IPS DF 6.9 (cell line): ENCODE measurements around the gene KIF6.

Experiments used
- DNase-seq: peaks from one replicate; pipeline ENCODE4 v3.0.0-alpha.2; 2013; ENCODE audit warnings: low read depth, low spot score
- H3K27ac ChIP-seq: one replicate; pipeline ENCODE4 v1.5.1; 2013; ENCODE audit warnings: low read length, control low read depth
- H3K27me3 ChIP-seq: 2 replicates; pipeline ENCODE4 v1.6.1; 2013; ENCODE audit warnings: mild to moderate bottlenecking, low read length; ENCODE audit not compliant: control insufficient read depth, insufficient read depth
- H3K36me3 ChIP-seq: 2 replicates; pipeline ENCODE4 v1.6.1; 2013; ENCODE audit warnings: low read length; ENCODE audit not compliant: control insufficient read depth, insufficient read depth
- H3K4me1 ChIP-seq: 2 replicates; pipeline ENCODE4 v1.6.1; 2013; ENCODE audit warnings: low read length; ENCODE audit not compliant: control insufficient read depth, insufficient read depth
- H3K4me3 ChIP-seq: 2 replicates; pipeline ENCODE4 v1.5.1; 2013; ENCODE audit warnings: mild to moderate bottlenecking, low read length
- H3K9me3 ChIP-seq: 2 replicates; pipeline ENCODE4 v1.6.1; 2013; ENCODE audit warnings: low read length, inconsistent platforms; ENCODE audit not compliant: control insufficient read depth, insufficient read depth
- WGBS: extraction: QIAGEN DNeasy Blood & Tissue Kit; methylation state at CpG from one replicate; pipeline ENCODE4 v1.1.7; 2013; ENCODE audit warnings: mixed read lengths, missing lambda C conversion rate; ENCODE audit not compliant: insufficient read length, insufficient coverage; 5-methylcytosine and 5-hydroxymethylcytosine counted together

The KIF6 gene

DNA sequence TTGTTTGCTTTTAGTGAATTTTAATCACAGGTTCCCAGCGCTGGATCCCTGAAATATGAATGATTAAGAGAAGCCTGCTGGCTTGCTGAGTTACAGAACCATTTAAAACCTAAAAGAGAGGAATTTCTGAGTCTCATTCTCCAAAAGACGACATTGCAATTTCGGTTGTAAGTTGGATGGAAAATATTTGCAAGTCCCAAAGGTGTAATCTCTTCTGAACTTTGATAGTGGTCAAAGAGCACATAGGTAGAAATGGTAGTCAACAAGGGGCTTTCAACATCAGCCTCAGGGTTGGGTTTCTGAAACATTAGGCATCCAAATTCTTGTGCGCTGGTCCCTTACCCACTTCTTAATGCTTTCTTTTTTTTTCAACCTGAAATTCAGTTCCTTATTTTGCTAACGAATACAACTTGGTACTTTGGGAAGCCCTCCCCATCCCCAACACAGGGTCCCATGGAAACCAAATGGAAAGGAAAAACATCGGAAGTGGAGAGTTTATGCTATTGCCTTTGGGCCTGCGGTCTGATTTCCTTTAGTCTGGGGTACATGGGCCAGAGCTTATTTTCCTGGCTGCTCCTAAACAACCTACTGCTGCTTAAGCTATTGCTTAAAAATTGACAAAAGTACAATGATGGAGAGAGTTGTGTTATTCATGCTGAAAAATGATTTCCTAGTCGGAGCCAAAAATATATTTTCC lies 285.7 kb downstream of the KIF6 start:
- Histone ChIP-seq H3K27ac (no peak overlapping the region), H3K36me3 (no peaks in the 10 kb centered on the region), H3K4me3 (no peak overlapping the region), H3K4me1 (no peaks in the 10 kb centered on the region), H3K9me3 (no peaks in the 10 kb centered on the region), H3K27me3 (no peaks in the 10 kb centered on the region)
- DNase-seq, result no peak
- WGBS, result no CpG with 5 or more reads among the region's 8 CpGs

DNA sequence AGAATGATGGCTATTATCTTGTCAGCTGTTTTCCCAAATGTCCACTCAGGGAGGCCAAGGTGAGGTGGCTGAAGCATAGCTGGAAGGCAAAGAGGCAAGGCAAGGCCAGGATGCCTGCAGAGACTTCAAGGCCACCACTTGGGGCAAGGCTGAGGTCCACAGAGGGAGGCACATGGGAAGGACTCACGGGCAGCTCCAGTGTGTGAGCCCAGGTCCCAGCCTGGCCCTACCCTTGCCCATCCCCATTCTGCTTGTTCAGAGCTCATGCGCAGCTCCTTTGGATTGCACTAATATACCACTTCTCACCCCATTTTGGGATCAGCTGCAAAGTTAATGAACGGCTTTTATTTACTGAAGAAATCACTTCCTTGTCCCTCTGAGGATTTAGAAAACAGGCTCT lies 291.6 kb downstream of the KIF6 start:
- H3K4me3 ChIP-seq, result no peak overlapping the region
- H3K27ac ChIP-seq, result no peak overlapping the region
- DNase-seq, result no peak
- no peaks in the 10 kb centered on the region for H3K36me3 ChIP-seq
- 0 out of 2 replicates have a peak, but pooled peaks cover 4% of the 10 kb centered on the region for H3K4me1 ChIP-seq
- no peaks in the 10 kb centered on the region for H3K9me3 ChIP-seq
- no peaks in the 10 kb centered on the region for H3K27me3 ChIP-seq
- WGBS, result no CpG with 5 or more reads among the region's 3 CpGs

DNA sequence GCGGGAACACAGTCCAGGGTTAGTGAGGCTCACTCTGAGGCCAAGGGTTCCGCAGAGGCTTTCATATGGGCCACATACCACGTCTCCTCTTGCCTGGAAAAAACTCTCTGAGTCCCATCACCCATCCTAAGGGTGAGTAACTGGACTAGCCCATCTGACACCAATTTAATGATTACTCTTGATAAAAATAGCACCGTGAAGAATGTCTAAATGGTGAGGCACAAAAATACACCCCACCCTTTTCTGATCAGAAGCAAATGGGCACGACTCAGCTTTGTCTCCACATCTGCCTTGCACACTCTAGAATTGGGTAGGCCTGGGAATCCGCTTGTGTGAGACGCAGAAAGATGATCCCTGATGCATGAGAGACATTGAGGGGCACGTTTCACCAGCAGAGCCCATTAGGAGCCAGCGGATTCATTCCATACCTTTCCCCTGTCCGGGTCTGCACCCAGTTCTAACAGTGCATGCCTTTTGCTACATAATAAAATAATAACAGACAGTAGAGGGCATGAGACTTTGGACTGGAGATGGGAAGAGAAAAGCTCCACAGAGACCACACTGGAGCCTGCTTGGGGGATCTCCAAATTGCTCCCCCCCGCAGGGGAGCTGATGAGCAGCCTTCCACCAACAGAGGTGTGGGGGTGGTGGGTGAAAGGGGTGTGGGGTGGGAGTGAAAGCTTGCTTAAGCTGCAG lies 292.7 kb downstream of the KIF6 start:
- no peak for DNase-seq
- no peaks in the 10 kb centered on the region for H3K9me3 ChIP-seq
- no peaks in the 10 kb centered on the region for H3K27me3 ChIP-seq
- no CpG with 5 or more reads among the region's 11 CpGs for WGBS
- no peaks in the 10 kb centered on the region for H3K36me3 ChIP-seq
- no peak overlapping the region for H3K4me3 ChIP-seq
- H3K4me1 ChIP-seq, result 0 out of 2 replicates have a peak, but pooled peaks cover 4% of the 10 kb centered on the region
- no peak overlapping the region for H3K27ac ChIP-seq

DNA sequence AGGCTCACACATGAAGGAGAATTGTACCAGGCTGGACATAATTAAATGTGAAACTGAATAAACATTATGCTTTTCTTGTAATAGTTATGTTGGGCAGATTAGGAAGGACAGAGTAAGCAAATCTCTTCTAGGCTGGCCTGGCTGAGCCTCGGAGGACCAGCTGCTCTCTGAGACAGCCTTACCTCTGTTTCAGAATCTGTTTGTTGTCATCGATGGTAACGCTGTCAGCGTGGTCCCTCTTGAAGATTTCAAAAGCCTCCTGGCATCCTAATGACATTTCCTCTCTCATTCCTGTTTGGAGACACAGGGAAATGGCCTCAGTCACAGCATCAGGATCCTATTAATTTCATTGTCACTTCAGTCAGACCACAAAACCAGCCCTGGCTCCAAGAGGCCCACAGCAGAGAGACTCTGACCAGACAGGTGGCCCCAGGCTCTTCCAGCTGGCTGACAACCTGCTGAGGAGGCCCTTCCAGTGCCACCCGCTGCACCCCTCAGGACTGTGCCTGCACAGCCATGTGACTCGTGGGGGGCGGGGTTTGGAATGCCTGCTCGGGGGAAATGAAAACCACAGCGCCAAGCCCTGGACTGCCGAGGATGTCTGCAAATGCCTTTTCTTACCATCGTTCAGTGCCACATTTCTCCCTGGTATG lies 294.2 kb downstream of the KIF6 start:
- no peaks in the 10 kb centered on the region for H3K9me3 ChIP-seq
- WGBS, result no CpG with 5 or more reads among the region's 11 CpGs
- H3K4me1 ChIP-seq, result 0 out of 2 replicates have a peak, but pooled peaks cover 4% of the 10 kb centered on the region
- H3K4me3 ChIP-seq, result no peak overlapping the region
- H3K27ac ChIP-seq, result no peak overlapping the region
- H3K36me3 ChIP-seq, result no peaks in the 10 kb centered on the region
- DNase-seq, result no peak
- no peaks in the 10 kb centered on the region for H3K27me3 ChIP-seq

DNA sequence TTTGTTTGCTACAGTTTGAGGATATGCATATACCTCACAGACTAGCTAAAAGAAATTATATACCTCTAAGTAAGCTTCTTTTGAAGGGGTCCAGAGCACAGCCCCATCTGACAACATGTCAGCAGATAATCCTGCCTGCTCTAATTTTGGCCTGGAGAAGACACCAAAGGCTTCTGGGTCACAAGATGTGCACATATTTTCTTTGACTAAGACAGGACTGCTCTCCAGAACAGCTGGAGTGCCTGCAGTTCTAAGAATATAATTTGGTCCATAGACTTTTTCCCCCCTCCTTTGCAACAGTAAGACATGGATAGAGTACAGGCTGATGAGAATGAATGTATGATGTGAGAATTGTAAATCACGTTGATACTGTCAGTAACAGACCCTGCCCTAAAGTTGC lies 294.8 kb downstream of the KIF6 start:
- Histone ChIP-seq H3K27ac (no peak overlapping the region), H3K4me1 (0 out of 2 replicates have a peak, but pooled peaks cover 4% of the 10 kb centered on the region)
- no CpG with 5 or more reads among the region's 1 CpG for WGBS

DNA sequence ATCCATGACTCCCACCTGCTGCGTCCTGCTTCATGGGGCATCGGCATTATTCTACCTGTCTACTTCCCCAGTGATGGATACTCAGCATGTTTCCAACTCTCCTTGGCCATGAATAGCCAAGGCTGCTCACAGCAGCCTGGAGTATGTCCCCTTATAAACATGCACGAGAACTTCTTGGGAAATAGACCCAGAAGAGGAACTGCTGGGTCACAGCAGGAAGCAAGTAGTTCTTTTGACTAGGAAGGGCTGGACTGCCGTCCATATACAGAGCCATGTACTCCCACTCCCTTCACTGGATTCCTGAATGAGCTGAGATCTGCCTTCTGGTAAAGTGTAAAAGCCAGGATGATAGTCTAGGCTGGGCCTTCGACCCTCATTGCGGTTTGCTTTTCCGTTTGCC lies 296.4 kb downstream of the KIF6 start:
- no peaks in the 10 kb centered on the region for H3K9me3 ChIP-seq
- no peaks in the 10 kb centered on the region for H3K27me3 ChIP-seq
- no peak overlapping the region for H3K4me3 ChIP-seq
- no peak for DNase-seq
- 0 out of 2 replicates have a peak, but pooled peaks cover 4% of the 10 kb centered on the region for H3K4me1 ChIP-seq
- H3K27ac ChIP-seq, result no peak overlapping the region
- no CpG with 5 or more reads among the region's 7 CpGs for WGBS
- H3K36me3 ChIP-seq, result no peaks in the 10 kb centered on the region

More for the DNA sequence above, 294.8 kb downstream of the KIF6 start:
- DNase-seq, result no peak
- no peak overlapping the region for H3K4me3 ChIP-seq
- H3K36me3 ChIP-seq, result no peaks in the 10 kb centered on the region
- no peaks in the 10 kb centered on the region for H3K27me3 ChIP-seq
- H3K9me3 ChIP-seq, result no peaks in the 10 kb centered on the region

DNA sequence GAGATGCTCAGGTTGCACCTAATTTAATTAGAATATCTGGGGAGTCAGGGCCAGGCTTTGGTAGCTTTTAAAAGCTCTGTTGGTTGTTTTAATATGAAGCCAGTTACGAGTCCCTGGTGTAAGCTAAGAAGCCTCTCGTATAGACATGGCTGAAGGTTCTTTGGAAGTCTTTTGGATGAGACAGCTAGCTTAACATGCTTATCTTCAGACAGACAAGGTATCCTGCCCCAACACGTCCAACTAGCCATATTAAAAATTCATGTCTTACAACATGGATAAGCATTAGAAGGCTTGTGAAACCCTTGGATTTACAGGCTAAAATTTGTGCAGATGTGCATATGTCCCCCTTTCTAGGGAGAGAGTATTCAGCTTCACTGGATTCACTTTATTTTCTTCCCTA lies 297.1 kb downstream of the KIF6 start:
- Histone ChIP-seq H3K27me3 (no peaks in the 10 kb centered on the region), H3K36me3 (no peaks in the 10 kb centered on the region), H3K27ac (no peak overlapping the region), H3K4me3 (no peak overlapping the region), H3K9me3 (no peaks in the 10 kb centered on the region), H3K4me1 (0 out of 2 replicates have a peak, but pooled peaks cover 4% of the 10 kb centered on the region)
- DNase-seq, result no peak
- WGBS, result no CpG with 5 or more reads among the region's 3 CpGs

DNA sequence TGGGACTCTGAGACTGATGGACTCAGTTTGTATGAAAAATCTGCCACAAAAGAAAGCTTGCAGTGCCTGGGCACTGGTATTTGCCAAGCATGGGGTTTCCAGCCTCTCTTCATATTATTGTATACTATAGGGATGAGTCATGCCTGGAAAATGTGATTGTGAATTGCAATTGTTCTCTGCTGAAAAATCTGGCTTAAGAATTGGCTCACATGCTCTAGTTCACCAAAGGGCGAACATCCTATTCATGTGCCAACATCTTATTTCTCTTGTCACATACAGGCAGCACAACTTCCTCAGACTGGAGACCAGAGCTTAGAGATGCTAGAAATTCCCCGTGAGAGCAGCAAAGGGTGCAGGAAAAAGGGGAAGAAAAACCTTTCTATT lies 299.1 kb downstream of the KIF6 start:
- no peaks in the 10 kb centered on the region for H3K36me3 ChIP-seq
- H3K27ac ChIP-seq, result no peak overlapping the region
- no CpG with 5 or more reads among the region's 2 CpGs for WGBS
- no peaks in the 10 kb centered on the region for H3K27me3 ChIP-seq
- no peak for DNase-seq
- no peaks in the 10 kb centered on the region for H3K9me3 ChIP-seq
- H3K4me1 ChIP-seq, result 0 out of 2 replicates have a peak, but pooled peaks cover 4% of the 10 kb centered on the region
- no peak overlapping the region for H3K4me3 ChIP-seq

DNA sequence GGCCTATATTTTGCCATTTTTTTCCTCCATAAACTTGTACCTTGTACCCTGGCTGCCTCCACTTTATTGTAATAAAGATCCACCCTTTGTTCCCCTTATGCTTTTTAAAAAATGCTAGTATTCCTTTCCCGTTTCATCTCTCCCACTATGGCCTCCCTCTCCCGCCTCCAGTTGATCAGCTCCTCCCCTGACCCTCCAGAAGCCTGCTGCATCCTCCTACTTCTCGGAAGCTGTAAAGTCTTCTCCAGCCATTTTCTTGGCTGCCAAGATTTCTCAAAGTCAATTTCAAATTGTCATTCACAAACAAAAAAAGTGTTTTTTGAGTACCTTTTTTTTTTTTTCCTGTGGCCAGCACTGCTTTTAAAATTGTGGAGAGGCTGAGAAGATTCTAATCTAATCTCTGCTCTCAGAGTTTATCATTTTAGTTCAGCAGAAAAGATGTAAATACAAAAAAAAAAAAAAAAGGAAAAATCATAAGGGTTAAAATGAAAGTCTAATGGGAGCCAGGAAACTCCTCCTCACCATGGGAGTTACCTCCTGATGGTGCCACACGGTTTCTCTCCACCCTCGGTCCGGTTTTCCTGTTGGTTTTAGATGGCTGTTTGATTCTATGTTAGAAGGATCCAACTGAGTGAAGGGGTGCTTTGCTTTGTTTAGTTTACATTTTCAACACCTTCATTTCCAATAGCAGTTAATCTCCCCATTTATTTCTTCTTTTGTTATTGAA lies 299.7 kb downstream of the KIF6 start:
- H3K4me1 ChIP-seq, result 0 out of 2 replicates have a peak, but pooled peaks cover 4% of the 10 kb centered on the region
- H3K9me3 ChIP-seq, result no peaks in the 10 kb centered on the region
- no peaks in the 10 kb centered on the region for H3K36me3 ChIP-seq
- WGBS, result no CpG with 5 or more reads among the region's 6 CpGs
- H3K27ac ChIP-seq, result no peak overlapping the region
- no peaks in the 10 kb centered on the region for H3K27me3 ChIP-seq
- no peak overlapping the region for H3K4me3 ChIP-seq
- DNase-seq, result no peak

DNA sequence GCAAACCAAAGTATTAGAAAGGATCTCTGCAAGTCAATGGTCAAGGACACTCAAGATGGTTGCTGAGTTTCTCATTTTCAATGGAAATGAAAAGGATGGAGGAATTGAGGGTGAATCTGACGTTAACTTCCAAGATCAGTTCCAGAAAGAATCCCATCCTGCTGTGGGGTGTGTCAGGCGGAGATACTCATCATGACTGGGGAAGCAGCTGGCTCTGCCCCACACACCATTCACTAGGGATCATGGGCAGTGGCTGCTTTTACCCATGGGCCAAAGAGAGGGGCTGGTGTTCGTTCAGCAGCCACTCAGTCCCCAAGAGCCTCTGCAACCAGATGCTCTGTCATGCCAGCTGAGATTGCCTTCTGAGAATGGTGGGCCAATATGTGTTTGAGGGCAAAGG lies 300.4 kb downstream of the KIF6 start:
- H3K36me3 ChIP-seq, result no peaks in the 10 kb centered on the region
- no CpG with 5 or more reads among the region's 3 CpGs for WGBS
- H3K27ac ChIP-seq, result no peak overlapping the region
- no peak overlapping the region for H3K4me3 ChIP-seq
- H3K9me3 ChIP-seq, result no peaks in the 10 kb centered on the region
- 0 out of 2 replicates have a peak, but pooled peaks cover 4% of the 10 kb centered on the region for H3K4me1 ChIP-seq
- no peaks in the 10 kb centered on the region for H3K27me3 ChIP-seq
- DNase-seq, result no peak
